NCI-H2196 (cell line): ENCODE results near the gene RPL10.

ENCODE experiments used
- DNase-seq: peaks from one replicate; lab custom pipeline; 2025; ENCODE audit not compliant: unreplicated experiment; lab: John Stamatoyannopoulos, UW

RPL10 gene

DNA sequence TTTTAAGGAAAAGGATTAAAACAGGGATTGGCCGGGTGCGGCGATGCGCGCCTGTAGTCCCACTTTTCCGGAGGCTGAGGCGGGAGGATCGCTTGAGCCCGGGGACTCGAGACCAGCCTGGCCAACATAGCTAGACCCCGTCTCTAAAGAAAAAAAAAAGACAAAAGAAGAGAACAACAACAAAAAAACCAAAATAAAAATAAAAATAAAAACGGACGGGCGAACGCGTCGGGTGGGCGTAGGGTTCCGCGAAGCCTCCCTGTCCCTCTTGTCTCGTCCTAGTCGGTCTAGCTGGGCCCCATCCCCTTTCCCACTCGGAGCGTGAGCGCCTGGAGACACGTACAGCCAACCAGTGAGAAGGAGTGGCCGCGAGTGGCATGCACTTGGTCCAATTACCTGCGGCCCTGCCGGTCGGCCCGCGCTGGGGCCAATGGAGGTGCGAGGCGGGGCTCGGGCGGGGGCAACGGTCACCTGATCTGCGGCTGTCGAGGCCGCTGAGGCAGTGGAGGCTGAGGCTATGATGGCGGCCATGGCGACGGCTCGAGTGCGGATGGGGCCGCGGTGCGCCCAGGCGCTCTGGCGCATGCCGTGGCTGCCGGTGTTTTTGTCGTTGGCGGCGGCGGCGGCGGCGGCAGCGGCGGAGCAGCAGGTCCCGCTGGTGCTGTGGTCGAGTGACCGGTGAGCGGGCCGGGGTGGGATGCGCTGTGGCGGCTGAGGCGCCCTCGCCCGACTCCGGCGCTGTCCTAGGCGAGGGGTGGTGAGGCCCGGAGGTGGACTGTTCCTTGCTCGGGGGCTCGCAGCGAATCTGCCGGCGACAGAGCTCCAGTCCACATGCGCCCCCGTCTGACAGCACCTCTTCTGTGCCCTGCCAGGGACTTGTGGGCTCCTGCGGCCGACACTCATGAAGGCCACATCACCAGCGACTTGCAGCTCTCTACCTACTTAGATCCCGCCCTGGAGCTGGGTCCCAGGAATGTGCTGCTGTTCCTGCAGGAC, 30.3 kb downstream of the RPL10 start, which contains the start of gene ATP6AP1:
TSS of gene ATP6AP1 (plus strand) at position 502 of the 996 bp plus-strand sequence. CDS start at position 518, 16 bp downstream.
- peak; percentile 86 for DNase-seq

DNA sequence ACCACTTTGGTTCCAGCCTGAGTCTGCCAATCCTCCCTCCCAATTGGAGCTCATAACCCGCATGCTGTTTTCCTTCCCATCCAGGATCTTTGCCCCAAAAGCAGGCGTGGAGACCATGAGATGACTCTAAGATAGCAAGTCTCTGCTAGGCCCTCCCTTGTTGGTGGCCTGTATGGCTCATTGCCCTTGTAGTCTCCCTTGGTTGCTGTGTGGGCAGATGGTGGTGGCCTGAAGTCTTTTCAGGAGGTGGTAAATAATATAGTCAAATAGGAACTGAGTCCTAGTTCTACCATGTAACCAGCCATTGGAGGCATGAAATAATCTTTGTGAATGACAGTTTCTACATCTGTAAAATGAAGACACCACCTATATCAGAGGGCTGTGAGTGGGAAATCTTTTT, 31.5 kb downstream of the RPL10 start:
- DNase-seq = no peak

DNA sequence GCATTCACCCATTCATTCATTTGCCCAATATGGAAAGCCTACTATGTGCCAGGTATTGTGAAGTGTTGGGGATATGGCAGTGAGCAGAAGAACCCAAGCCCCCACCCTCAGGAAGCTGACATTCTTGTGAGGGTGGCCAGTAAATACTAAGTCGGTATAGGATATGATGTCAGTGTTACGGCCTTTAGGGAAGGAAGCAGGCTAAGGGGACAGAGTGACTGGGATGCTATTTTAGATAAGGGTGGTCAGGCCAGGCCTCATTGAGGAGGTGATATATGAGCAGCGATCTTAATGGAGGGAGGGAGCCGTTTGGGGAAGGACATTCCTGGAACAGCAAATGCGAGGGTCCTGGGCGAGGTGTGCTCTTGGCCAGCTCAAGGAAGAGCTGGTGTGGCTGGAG, 32.3 kb downstream of the RPL10 start:
- DNase-seq = no peak

DNA sequence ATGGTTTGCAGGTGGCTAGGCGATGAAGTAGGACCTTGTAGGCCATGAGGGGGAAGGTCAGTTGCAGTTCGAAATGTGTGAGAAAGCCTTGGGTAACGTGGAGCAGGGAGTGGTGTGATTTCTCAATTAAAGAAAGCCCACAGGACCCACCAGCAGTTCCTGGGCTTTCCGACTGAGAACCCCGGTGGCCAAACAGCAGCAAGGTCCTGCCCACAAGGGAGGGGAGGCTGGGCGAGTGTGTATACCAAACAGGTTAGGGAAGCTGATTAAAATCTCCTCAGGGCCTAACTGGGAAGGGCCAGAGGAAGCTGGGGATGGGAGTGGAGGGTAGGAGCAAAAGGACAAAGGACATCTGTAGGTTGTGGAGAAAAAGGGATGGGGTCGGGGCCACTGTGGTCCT, 32.7 kb downstream of the RPL10 start:
- no peak for DNase-seq

DNA sequence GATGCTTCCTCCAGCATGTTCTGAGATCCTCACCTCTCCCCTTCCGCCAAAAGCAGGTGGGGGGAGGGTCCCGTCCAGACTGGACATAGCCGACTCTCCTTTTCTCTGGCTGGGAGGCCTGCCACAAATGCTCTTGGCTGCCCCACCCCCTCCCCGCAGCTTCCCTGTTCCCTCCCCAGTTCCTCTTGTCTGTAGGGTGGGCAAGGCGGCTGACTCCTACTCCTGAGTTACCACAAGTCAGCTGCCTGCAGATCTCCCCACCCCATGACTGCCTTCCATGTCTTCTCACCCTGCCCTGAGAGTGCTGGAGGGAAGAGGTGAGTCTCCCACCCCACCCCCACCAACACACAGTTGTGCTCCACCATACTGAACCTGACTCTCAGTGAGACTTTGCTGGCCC, 33.2 kb downstream of the RPL10 start:
- DNase-seq = no peak

DNA sequence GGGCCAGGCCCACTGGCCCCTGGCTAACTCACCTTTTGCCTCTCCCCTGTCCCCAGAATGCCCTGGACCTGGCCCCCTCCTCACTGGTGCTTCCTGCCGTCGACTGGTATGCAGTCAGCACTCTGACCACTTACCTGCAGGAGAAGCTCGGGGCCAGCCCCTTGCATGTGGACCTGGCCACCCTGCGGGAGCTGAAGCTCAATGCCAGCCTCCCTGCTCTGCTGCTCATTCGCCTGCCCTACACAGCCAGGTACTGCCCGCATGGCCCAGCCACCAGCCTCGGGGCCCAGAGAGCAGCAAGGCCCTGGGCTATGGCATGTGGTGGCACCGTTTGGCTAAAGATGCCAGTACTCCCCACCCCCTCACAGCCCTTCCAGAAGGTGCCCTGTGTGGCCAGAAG, 34.0 kb downstream of the RPL10 start:
- no peak for DNase-seq

DNA sequence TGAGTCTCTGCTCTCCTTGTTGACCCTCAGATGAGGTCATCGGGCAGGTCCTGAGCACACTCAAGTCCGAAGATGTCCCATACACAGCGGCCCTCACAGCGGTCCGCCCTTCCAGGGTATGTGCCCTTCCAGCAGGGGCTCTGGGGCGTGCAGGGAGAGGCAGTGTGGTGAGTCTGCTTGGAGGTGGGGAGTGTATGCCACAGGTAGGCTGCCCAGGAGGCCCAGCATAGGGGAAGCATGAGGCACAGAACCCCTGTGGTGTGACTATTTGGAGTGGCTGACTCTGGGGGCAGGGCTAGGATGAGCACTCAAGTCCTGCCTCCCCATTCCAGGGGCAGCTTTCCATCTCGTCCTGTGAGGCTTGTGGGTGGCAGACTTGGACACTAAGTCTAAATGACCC, 35.4 kb downstream of the RPL10 start:
- no peak for DNase-seq

DNA sequence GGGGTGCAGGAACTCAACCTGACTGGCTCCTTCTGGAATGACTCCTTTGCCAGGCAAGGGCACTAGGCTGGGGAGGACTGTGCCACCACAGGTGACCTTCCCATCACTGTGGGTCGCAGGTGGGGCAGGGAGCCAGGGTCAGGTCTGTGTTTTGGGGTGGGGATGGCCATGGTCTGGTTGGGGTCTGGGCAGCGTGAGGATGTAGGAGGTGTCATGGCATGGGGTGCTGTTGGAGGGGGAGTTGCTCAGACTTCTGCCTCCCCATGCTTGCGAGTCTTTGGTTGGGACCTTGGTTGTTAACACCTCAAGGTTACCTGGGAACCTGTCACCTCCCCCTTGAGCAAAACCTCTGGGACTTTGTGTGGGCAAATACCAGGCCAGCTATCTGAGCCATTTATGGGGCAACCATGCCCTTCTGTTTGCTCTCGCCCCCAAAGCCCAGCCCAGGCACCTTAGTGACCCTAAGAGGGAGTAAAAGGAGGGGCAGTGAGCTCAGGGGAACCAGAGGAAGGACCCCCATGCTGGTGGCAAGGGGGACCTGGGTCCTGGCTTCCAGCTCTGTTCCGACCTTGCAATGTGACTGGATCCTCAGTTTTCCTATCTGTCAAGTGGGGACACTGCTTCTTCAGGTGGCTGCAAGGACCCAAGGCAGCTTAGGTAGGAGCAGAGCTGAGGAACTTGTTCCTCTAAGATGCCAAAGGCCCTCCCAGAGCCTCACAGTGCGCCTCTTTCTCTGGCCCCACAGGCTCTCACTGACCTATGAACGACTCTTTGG, 36.4 kb downstream of the RPL10 start:
- no peak for DNase-seq

DNA sequence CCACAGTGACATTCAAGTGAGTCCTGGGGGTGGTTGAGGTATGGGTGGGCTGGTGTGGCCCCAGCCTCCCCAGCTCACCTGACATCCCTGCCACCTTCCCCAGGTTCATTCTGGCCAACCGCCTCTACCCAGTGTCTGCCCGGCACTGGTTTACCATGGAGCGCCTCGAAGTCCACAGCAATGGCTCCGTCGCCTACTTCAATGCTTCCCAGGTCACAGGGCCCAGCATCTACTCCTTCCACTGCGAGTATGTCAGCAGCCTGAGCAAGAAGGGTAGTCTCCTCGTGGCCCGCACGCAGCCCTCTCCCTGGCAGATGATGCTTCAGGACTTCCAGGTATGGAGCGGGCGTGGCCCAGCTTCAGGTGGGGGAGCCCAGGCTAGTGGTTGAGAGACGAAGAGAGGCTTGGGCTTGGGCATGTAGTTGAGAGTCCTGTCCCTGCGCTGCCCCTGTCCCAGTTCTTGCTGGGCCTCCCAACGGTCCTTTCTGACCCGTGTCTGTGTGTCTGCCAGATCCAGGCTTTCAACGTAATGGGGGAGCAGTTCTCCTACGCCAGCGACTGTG, 37.1 kb downstream of the RPL10 start:
- no peak for DNase-seq

DNA sequence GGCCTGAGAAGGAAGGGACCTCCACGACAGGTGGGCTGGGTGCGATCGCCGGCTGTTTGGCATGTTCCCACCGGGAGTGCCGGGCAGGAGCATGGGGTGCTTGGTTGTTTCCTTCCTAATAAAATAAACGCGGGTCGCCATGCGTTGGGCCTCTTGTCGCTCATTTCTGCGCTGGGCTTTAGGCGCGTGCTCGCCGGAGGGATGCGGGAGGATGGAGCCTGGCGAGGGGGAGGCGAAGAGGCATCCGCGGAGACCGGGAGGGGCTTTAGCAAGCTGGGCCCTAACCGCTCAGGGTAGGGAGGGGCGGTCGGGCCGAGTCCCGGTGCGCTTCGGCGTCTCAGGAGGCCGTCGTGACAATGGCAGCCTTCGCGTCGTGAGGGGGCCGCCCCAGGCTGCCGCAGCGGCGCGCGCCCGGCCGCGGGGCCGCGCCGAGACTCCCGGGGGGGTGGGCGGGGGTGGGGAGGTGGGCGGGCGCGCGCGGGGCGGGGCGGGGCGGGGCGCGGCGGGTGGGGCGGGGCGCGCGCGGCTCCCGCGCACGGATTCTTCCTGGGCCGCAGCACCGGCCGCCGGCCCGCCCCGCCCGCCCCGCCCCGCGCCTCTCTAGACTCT, 38.3 kb downstream of the RPL10 start:
- DNase-seq = peak; percentile 21

DNA sequence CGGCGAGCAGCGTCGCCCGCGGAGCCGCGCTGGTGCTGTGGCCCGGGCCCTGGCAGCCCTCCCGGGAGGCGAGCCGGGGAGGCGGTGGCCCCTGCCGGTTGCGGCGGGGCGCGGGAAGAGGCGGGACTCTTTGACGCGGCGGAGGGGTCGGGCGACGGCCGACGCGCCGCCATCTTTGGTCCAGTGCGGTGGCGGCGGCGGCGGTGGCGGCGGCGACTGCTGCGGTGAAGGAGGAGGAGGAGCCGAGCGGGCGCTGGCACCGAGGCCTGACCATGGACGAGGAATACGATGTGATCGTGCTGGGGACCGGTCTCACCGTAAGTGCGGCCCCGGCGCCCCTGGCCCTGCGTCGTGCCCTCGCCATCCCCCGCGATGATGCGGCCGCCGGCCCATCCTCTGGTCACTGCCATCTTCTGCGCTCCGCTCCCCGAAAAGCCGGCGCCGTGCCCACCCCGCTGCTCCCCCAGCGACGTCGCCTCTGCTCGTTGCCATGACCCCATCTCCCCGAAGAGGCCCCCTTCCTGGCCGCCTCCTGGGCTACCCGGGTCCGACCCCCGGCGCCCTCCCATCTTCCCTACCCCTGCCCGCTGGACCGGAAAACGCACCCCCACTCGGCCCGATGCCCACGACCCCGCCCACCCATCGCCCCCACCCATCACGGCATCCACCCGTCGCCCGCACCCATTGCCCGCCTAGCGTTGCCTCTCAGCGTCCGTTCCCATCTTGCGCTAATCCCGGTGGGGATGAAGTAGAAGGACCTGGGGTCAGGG, 39.0 kb downstream of the RPL10 start, which contains the start of gene GDI1:
TSS of gene GDI1 (plus strand) at position 172 of the 770 bp plus-strand sequence. CDS start at position 273, 101 bp downstream.
- peak; percentile 41 for DNase-seq

DNA sequence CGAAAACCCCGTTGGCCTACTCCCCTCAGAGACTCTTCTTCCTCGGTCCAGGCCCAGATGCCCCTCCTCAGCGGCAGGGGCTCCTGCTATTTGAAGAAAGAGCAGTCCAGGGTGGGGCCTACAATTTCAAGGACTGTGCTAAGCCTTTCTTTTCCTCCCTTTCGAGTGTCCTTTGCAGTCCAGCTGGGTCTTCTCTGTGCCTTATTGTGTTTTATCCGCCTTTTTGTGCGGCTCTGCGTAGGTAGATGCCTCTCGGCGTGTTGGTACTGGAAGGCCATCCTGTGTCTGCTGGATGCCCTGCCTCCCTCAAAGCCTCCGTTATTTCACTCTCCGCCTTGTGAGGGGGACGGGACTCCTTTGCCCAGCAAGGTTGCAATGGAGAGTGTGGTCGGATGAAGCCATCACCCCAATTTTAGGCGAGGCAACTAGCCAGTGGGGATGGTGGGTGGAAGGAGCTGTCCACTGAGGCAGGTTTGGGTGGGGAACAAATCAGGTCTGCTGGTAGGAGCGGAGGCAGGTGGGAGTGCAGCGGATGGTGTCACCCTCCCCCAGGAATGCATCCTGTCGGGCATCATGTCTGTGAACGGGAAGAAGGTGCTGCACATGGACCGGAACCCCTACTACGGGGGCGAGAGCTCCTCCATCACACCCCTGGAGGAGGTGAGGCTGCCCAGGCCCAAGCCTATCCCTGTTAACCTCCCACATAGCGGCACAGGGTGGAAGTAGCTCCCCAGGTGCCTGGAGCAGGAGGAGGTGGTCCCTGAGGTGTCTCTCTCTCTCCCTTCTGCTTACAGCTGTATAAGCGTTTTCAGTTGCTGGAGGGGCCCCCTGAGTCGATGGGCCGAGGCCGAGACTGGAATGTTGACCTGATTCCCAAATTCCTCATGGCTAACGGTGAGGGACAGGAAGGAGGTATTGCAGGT, 40.1 kb downstream of the RPL10 start:
- no peak for DNase-seq

DNA sequence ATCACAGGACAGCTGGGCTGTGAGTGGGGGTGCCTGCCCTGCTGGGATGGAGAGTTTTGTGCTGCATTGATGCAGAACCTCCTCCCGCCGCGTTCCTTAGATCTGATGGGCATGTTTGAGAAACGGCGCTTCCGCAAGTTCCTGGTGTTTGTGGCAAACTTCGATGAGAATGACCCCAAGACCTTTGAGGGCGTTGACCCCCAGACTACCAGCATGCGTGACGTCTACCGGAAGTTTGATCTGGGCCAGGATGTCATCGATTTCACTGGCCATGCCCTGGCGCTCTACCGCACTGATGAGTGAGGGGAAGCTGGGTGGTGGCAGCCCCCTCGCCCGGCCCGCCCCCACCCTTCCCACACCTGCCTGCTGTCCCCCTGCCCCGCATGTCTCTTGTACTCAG, 41.7 kb downstream of the RPL10 start:
- no peak for DNase-seq

DNA sequence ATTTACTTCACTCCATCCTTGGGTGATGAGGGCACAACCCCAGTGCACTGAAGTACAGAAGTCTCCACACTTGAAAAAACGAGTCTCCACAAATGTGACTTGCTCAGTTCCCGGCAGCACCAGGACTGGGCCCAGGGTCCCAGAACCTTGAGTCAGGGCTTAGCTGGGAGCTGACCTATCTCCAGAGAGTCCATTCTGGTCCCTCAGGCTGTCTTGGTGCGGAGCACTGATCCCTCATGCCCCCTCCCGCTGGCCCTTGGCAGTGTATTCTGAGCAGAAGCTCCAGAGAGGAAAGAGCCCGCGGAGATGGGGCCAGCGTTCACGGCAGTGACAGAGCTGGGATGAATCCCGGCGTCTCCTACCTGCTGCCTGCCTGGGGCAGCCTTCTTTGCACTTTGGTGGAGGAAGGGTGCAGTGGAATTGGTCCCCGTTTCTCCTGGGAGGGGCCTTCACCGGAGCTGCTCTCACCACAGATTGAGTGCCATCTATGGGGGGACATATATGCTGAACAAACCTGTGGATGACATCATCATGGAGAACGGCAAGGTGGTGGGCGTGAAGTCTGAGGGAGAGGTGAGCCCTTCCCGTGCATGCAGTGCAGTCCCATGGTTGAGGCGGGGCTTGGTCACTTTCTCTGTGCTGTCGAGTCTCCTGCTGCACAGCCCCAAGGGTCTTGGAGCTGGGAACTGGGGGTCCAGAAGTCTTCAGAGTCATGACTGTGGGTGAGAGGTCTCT, 42.6 kb downstream of the RPL10 start:
- DNase-seq = no peak

DNA sequence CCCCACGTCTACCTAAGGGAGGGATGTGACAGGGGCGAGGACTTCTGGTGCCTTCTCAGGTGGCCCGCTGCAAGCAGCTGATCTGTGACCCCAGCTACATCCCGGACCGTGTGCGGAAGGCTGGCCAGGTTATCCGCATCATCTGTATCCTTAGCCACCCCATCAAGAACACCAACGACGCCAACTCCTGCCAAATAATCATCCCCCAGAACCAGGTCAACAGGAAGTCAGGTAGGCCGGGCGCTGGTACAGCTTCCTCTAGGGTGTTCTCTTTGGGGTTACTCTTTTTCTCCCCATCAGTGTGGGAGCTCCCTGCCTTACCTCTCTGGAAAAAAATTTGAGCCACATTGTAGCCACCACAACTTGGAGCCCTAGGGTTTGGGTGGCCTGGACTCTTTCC, 43.4 kb downstream of the RPL10 start:
- DNase-seq = no peak

DNA sequence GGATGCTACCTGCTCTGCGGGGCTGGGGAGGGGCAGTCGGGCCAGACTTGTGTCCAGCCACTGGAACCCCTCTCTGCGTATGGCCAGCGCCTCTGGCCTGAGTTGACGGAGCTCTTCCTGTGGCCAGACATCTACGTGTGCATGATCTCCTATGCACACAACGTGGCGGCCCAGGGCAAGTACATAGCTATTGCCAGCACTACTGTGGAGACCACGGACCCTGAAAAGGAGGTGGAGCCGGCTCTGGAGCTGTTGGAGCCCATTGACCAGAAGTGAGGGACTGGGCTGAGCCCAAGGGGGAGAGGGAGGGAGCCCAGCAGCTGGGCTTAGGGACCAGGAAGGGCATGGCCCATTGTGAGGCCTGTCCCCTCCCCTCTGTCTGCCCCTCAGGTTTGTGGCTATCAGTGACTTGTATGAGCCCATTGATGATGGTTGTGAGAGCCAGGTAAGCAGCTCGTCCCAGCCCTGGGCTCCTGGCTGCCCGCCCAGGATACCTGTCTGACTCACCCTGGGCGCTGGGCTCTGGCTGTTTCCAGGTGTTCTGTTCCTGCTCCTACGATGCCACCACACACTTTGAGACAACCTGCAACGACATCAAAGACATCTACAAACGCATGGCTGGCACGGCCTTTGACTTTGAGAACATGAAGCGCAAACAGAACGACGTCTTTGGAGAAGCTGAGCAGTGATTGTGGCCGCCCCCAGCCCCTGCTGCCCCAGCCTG, 44.0 kb downstream of the RPL10 start:
- DNase-seq = no peak

DNA sequence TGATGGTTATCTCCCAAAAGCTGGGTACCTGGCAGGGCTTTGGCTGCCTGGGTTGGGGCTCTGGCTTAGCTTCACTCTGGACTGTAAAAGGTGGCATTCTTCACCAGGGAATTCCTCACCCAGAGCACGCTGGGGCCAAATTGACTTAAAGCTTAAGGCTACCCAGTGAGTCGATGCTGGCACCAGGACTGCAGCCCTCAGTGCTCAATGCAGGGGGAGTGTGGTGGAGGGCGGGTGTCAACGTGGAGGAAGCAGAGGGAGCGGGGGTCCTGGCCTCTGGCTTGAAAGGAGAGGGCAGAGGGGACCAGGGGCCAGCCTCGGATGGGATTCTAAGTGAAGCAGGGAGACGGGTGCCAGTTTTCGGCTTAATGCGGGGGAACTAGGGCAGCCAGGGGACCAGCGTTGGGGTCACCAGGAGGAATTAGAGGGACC, 45.3 kb downstream of the RPL10 start:
- DNase-seq = no peak
